Spleen (tissue), 11 donors: ENCODE data around the gene PRELID3B. TPM values are rescaled to one million over a fixed set of nuclear protein-coding genes. Genes with fewer than 3 reads are reported as not detected.

Experiments used
- DNase-seq: peaks from one replicate; pipeline ENCODE4 v3.0.0-alpha.2; 2020
- H3K27ac ChIP-seq, 8 donors: fragments of 200-600 bp; sonication (generic) in 7 of 8; 1 replicate in 4 of 8; 2 replicates in 4 of 8; pipeline versions ENCODE4 v1.5.0 to v1.8.0; 2016 to 2021; ENCODE audit warnings: inconsistent platforms in 4 of 8, mild to moderate bottlenecking in 4 of 8, moderate library complexity in 1 of 8
- H3K27me3 ChIP-seq, 7 donors: fragments of 200-600 bp; sonication (generic) in 6 of 7; replicated peaks in 1 of 7; 1 replicate in 4 of 7; 2 replicates in 3 of 7; pipeline versions ENCODE4 v1.5.0 to v1.8.0; 2016 to 2021; ENCODE audit warnings: inconsistent platforms in 3 of 7, mild to moderate bottlenecking in 1 of 7
- H3K36me3 ChIP-seq, 6 donors: fragments of 200-600 bp; sonication (generic) in 5 of 6; 1 replicate in 4 of 6; 2 replicates in 2 of 6; pipeline versions ENCODE4 v1.5.0 to v1.8.0; 2016 to 2021; ENCODE audit warnings: inconsistent platforms in 2 of 6
- H3K4me1 ChIP-seq, 6 donors: fragments of 200-600 bp; sonication (generic) in 5 of 6; 1 replicate in 3 of 6; 2 replicates in 3 of 6; pipeline versions ENCODE4 v1.5.0 to v1.8.0; 2016 to 2021; ENCODE audit warnings: inconsistent platforms in 3 of 6
- H3K4me3 ChIP-seq, 8 donors: fragments of 200-600 bp; sonication (generic) in 7 of 8; 1 replicate in 4 of 8; 2 replicates in 4 of 8; pipeline versions ENCODE4 v1.5.0 to v1.8.0; 2016 to 2021; ENCODE audit warnings: inconsistent platforms in 4 of 8, mild to moderate bottlenecking in 4 of 8, moderate library complexity in 2 of 8
- H3K9me3 ChIP-seq, 8 donors: fragments of 200-600 bp; sonication (generic) in 7 of 8; 1 replicate in 4 of 8; 2 replicates in 4 of 8; pipeline versions ENCODE4 v1.5.0 to v1.8.0; 2016 to 2021; ENCODE audit warnings: inconsistent platforms in 4 of 8
- CTCF ChIP-seq, 11 experiments: fragments of 200-600 bp in 7 of 11; fragments of 450-650 bp in 4 of 11; sonication (generic) in 4 of 11; IDR thresholded peaks in 8 of 11; conservative IDR thresholded peaks in 3 of 11; 1 replicate in 7 of 11; 2 replicates in 4 of 11; pipeline versions ENCODE4 v1.4.0 to v1.8.0; 2016 to 2021; ENCODE audit warnings: antibody characterized with exemption in 11 of 11, inconsistent platforms in 4 of 11, mild to moderate bottlenecking in 1 of 11
- POLR2A ChIP-seq, 3 donors: fragments of 450-650 bp; IDR thresholded peaks; one replicate each; pipeline ENCODE4 v1.5.1; 2017; ENCODE audit warnings: antibody characterized with exemption in 3 of 3, mild to moderate bottlenecking in 1 of 3
- POLR2AphosphoS5 ChIP-seq, 3 donors: sonication (generic); formaldehyde crosslinking; IDR thresholded peaks; one replicate each; pipeline ENCODE4 v1.5.1; 2017; ENCODE audit warnings: antibody characterized with exemption in 3 of 3
- WGBS, 5 donors: extraction: QIAGEN DNeasy Blood & Tissue Kit in 3 of 5; methylation state at CpG; one replicate each; pipeline versions ENCODE4 v1.1.5 to v1.1.7; 2013 to 2018; 5-methylcytosine and 5-hydroxymethylcytosine counted together
- intact Hi-C: fragments of 100-400 bp; cut with DNase I; formaldehyde crosslinking; loops from one replicate; pipeline ENCODE4 v1.15.0; 2023; ENCODE audit warnings: low total_unique reads
- polyA plus RNA-seq, 3 donors: library from polyadenylated mRNA; stranded (reverse); fragments of 200-250 nt; gene quantifications; one replicate each; pipeline ENCODE4 v1.2.1, GENCODE V29; 2013
- total RNA-seq, 7 donors: library from RNA; depleted of rRNA in 3 of 7; stranded (reverse); fragments of >200 nt in 3 of 7; fragmentation: NEBNext Ultra II Directional in 4 of 7; extraction: Animal tissue kit (Norgen Biotek cat#: 25700) in 4 of 7; gene quantifications; one replicate each; pipeline versions ENCODE4 v1.1.0 to v1.2.1, GENCODE V29; 2016 to 2021
- donor health status: healthy with polysubstance abuse.
- donor health status: DM: no; HTN: no; CAD: no; lungs with moderate emphysema.
- donor health status: DM: no; HTN: no; CAD: no.
- donor health status: Bipolar disorder and iron deficiency.
- donor health status: healthy.
- donor health status: DM: no; HTN: no; CAD: no.
- donor health status: DM: yes; HTN: yes; CAD: no.

Gene PRELID3B
- total and polyA plus RNA-seq, 10 donors, result 20.6 to 46.8 (median 40.5) TPM

GRCh38 chr20:59001449-59002171 lies 41.0 kb downstream of the PRELID3B start:
- Histone ChIP-seq H3K27ac (peak overlapping the region in 3 of 8 donors; percentile 18 to 98 (median 97)), H3K4me1 (peaks cover 29 to 64% (median 46%) of the 10 kb centered on the region in 6 donors), H3K9me3 (no peaks in the 10 kb centered on the region), H3K36me3 (peaks cover 7 to 79% (median 61%) of the 10 kb centered on the region in 6 donors), H3K4me3 (peak overlapping the region in 1 of 8 donors; percentile 82), H3K27me3 (no peaks in the 10 kb centered on the region)
- TF ChIP-seq POLR2A (IDR thresholded peaks at IDR 0.05) (no peak), POLR2AphosphoS5 (IDR thresholded peaks at IDR 0.05) (peak in 1 of 3 donors; percentile 62)
- intact Hi-C loops, result loop anchor here (10.0 kb wide), 1 partner anchor 107 kb away; no protein-coding TSS in a partner anchor
- DNase-seq, result no peak
- 84 to 97% (median 92%) methylated on average over 24 to 27 of the region's 27 CpGs for WGBS, 5 donors

DNA sequence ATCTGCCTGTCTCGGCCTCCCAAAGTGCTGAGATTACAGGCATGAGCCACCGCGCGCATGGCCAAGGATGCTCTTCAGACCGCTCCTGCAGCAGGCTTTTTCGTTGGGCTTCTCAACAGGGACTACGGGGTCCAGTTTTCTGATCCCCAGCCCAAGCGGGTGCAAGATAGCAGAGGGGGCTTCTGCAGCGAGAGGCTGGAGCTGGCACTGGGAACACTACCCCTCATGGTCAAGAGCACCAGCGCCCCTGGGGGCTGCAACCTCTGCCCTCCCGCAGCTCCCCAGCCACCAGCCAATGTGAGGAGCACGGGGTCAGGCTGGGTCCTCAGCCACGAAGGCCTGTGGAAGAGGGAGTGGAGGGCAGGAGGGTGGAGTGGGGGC lies 41.5 kb downstream of the PRELID3B start:
- no peak for TF ChIP-seq CTCF (IDR thresholded peaks at IDR 0.05 in 8 of 11, conservative IDR thresholded peaks at IDR 0.05 in 3 of 11)
- peak in 1 of 3 donors; percentile 48 for TF ChIP-seq POLR2AphosphoS5 (IDR thresholded peaks at IDR 0.05)
- no peak for TF ChIP-seq POLR2A (IDR thresholded peaks at IDR 0.05)
- peak overlapping the region in 1 of 8 donors; percentile 97 for H3K27ac ChIP-seq
- intact Hi-C loops, result loop anchor here (10.0 kb wide), 1 partner anchor 106 kb away; no protein-coding TSS in a partner anchor
- H3K27me3 ChIP-seq, result no peaks in the 10 kb centered on the region
- H3K4me1 ChIP-seq, result peaks cover 27 to 64% (median 42%) of the 10 kb centered on the region in 6 donors
- no peak overlapping the region for H3K4me3 ChIP-seq
- WGBS, 5 donors, result 87 to 94% (median 88%) methylated on average over 11 to 13 of the region's 13 CpGs
- no peak for DNase-seq
- peaks cover 10 to 85% (median 67%) of the 10 kb centered on the region in 6 donors for H3K36me3 ChIP-seq
- H3K9me3 ChIP-seq, result no peaks in the 10 kb centered on the region

- intact Hi-C loops, result loop anchor here (10.0 kb wide), 1 partner anchor 106 kb away; no protein-coding TSS in a partner anchor
- WGBS, 5 donors, result 61 to 79% (median 72%) methylated on average over 3 of the region's 3 CpGs
Measured at GRCh38 chr20:59000326-59000725, 42.3 kb downstream of the PRELID3B start.

GRCh38 chr20:58998656-58999055 lies 43.9 kb downstream of the PRELID3B start:
- no peak overlapping the region for H3K27ac ChIP-seq
- WGBS, 5 donors, result 93 to 95% (median 94%) methylated on average over 11 of the region's 11 CpGs
- DNase-seq, result no peak
- H3K4me1 ChIP-seq, result peaks cover 8 to 62% (median 29%) of the 10 kb centered on the region in 6 donors
- H3K9me3 ChIP-seq, result no peaks in the 10 kb centered on the region
- H3K4me3 ChIP-seq, result no peak overlapping the region
- H3K27me3 ChIP-seq, result no peaks in the 10 kb centered on the region
- intact Hi-C loops, result no loop called here
- peaks cover 10 to 100% (median 89%) of the 10 kb centered on the region in 6 donors for H3K36me3 ChIP-seq
- TF ChIP-seq CTCF (IDR thresholded peaks at IDR 0.05 in 8 of 11, conservative IDR thresholded peaks at IDR 0.05 in 3 of 11), result no peak
- no peak for TF ChIP-seq POLR2A (IDR thresholded peaks at IDR 0.05)
- no peak for TF ChIP-seq POLR2AphosphoS5 (IDR thresholded peaks at IDR 0.05)

More at GRCh38 chr20:59000326-59000725, 42.3 kb downstream of the PRELID3B start:
- H3K36me3 ChIP-seq, result peaks cover 10 to 92% (median 74%) of the 10 kb centered on the region in 6 donors
- peaks cover 21 to 63% (median 34%) of the 10 kb centered on the region in 6 donors for H3K4me1 ChIP-seq
- no peak overlapping the region for H3K27ac ChIP-seq
- H3K4me3 ChIP-seq, result no peak overlapping the region
- no peaks in the 10 kb centered on the region for H3K9me3 ChIP-seq
- TF ChIP-seq POLR2AphosphoS5 (IDR thresholded peaks at IDR 0.05), result no peak
- TF ChIP-seq CTCF (IDR thresholded peaks at IDR 0.05 in 8 of 11, conservative IDR thresholded peaks at IDR 0.05 in 3 of 11), result no peak
- no peak for TF ChIP-seq POLR2A (IDR thresholded peaks at IDR 0.05)
- DNase-seq, result no peak
- H3K27me3 ChIP-seq, result no peaks in the 10 kb centered on the region
